CD4-positive, alpha-beta T cell treated with Interleukin-4 for 4 hours (primary cell): ENCODE measurements around the gene KAZN.

Source experiments
- DNase-seq: peaks from one replicate; pipeline ENCODE4 v3.0.0-alpha.2; 2020

The KAZN gene

DNA sequence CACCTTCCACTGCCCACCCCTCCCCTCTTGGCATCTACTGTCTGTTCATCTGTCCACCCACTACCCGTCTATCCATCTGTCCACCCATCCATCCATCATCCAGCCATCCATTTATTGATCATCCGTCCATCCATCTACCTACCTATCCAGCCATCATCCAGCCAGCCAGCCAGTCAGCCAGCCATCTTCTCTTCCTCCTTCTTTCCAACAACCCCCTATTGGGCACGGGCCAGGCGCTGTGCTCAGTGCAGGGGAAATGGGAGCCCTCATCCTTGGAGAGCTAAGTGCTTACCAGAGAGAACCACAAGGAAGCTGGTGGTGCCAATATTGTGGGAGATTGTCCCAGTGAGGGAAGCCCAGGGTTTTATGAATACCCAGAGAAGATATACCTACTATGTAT lies 503.3 kb downstream of the KAZN start:
- no peak for DNase-seq

DNA sequence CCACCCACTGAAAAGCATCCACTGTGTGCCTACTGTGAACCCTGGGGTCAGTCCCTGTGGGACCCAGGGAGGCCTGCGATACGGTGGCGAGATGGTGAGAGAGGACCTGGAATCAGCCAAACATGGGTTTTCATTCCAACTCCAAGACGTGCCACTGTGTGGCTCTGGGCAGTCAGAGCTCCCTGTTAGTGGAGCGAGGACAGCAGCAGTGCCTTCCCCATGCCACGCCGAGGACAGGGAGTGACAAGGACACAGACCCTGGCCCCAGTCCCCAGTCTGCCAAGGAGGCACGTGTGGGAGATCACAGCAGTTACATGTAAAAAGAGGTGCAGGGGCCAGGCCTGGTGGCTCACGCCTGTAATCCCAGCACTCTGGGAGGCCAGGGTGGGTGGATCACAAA lies 504.2 kb downstream of the KAZN start:
- no peak for DNase-seq

DNA sequence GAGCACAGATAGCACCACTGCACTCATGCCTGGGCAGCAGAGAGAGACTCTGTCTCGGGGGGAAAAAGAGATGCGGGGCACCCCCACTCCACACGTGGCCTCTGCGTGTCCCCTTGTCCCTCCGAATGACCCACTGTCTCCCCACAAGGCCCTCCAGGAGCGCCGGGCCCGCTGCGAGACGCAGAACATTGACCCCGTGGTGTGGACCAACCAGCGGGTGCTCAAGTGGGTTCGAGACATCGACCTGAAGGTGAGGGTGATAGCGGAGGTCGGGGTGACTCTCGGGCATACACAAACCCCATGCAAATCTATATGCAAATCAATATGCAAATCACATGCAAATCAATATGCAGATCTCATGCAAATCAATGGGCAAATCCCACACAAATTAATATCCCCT lies 504.7 kb downstream of the KAZN start:
- no peak for DNase-seq

DNA sequence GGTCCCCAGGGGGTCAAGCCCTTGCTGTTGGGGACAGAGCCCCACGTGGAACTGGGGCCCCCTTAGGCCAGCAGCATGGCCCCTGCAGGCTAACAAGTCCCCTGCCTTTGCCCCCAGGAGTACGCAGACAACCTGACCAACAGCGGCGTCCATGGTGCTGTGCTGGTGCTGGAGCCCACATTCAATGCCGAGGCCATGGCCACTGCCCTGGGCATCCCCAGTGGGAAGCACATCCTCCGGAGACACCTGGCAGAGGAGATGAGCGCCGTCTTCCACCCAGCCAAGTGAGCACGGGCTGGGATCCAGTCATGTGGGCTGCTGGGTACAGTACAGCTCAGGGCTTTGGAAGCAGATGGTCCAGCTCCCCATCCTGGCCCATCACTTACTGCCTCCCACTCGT lies 505.4 kb downstream of the KAZN start:
- DNase-seq, result no peak

DNA sequence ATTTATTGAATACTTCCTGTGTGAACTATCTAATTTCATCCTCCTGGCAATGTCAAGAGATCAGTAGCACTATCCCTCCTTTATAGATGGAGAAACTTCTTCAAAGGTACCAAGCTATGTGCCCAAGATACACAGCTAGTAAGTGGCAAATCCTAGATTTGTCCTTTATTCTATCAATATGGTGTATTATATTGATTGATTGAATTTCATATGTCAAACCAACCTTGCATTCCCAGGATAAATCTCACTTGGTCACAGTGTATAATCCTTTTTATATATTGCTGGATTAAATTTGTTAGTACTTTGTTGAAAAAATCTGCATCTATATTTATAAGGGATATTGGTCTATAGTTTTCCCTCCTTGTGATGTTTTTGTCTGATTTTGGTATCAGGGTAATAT lies 506.3 kb downstream of the KAZN start:
- DNase-seq, result no peak

DNA sequence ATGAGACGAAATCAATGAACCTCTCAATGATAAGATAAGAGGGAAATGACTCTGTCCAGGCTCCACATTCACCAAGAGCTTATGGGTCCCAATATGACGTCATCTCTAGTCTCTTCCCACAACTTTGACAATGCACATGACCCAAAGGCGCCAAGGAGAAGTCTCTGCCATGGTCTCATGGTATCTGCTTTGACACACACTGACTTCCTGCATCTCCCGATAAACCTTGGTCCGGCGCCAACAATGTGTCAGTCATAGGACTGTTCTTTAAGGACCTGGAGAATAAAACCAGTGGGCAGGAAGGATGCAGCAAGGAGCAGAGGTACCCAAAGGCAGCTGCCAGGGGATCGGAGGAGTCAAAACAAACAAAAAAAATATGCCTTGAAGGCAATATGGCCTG lies 508.1 kb downstream of the KAZN start:
- no peak for DNase-seq

DNA sequence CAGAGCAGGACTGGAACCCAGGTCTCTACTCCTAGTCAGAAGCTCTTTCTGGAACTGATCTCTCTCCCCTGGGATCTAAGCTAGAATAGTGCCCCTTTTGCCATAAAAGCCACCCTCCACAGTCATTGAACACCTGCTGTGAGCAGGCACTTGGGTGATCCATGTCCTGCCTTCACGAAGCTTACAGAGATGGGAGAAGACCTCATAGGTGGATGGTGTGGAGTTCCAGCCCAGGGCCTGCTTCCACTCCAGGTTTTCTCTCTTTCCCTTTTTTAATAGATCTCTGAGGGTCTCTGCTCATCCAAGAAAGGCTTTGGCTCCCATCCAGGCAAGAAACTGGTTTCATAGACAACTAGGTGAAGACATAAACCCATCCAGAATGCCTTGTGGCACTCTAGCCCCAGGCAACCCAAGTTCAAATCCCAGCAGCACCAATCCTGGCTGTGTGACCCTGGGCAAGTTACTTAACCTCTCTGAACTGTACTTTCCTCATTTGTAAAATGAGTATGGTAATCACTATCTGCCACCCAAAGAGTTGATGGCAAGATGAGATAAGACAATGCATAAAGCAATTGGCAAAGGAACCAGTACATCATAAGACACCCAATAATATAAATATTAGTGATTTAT lies 508.7 kb downstream of the KAZN start:
- no peak for DNase-seq

DNA sequence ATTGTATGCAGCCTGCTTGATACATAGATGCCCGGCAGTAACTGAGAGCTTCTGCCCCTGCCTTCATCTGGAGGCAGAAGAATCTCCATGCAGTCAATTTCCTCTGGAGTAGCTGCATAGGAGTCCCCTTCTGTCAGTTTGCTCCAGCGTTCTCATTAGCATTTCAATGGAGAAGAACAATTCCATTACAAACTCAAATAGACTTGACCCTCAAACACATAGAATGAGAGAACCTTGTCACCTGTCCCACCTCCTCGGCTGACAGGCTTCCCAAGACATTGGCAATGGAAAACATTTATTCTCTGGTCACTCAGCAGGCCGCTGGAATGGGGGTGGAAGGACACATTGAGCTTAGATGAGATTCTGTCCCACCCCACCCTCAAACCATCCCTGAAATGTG lies 509.4 kb downstream of the KAZN start:
- no peak for DNase-seq

DNA sequence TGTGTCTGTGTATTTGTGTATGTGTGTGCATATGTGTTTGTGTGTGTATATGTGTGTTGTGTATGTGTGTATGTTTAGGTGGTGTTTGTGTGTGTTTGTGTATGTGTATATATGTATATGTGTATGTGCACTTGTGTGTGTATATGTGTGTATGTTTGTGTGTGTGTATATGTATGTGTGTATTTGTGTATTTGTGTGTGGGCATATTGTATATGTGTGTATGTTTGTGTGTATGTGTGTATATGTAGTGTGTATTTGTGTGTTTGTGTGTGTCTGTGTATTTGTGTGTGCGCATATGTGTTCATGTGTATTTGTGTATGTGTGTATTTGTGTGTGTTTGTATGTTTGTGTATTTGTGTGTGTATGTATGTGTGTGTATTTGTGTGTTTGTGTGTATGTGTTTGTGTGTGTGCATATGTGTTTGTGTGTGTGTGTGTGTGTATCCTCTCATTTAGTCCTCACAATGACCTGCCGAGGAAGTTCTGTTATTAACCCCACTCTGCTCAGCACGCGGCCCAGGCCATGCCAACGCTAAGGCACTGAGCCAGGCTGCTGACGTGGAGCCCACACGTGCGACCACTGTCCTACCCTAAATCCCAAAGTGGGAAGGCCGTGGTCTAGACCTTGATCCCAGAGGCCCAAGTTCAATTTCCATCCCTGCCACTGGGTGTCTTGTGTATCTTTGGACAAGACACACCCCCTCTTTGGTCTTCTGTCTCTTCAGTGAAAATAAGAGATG lies 511.8 kb downstream of the KAZN start:
- DNase-seq, result no peak

DNA sequence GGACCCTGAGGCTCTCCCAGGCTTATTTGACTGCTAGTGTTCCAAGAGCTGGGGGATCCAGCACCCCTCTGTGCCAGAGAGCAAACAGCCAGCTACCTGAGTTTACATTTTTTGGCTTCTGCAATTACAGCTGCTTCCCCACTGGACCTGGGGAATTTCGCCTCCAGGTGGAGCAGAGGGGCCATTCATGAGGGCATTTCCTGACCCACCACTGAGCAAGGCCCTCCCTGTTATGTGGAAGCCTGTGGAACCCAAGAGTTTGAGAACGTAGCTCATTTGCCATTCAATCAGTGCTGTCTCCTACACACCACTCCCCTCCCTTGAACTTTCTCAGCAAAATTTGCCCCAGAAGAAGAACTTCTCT lies 512.4 kb downstream of the KAZN start:
- no peak for DNase-seq

DNA sequence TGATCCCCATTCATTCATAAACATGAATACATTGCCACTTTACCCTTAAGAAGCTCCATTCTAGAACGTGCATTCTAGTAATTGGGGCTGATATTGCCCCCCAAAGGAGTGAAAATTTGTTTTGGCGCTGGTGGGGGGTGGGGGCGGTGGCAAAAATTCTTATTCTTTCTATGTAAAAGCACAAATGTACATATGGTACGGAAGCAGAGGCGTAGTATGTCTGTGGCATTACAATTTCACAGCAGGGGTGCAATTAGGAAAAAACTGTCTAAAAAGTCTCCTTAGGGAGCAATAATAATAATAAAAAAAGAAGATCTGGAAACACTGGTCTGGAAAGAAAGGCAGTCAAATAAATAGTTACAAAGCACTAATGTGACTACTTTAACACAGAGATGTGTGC lies 514.7 kb downstream of the KAZN start:
- no peak for DNase-seq

DNA sequence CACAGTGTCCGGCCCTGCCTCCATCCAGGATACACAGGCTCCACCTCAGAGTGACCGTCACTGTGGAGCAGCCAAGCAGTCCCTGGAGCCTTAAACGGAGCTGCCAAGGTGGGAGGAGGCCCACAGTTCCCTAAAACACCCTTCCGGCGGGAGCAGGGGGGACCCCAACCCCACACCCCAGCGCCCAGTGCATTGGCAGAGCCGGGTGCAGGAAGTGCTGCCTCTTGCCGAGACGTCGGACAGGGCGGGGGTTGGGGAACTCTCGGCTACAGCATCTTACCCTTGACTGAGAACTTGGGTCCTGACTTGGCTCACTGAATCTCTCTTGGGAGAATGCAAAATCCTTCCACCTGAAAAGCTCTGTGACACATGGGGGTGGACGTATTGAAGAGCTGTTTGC lies 516.4 kb downstream of the KAZN start:
- DNase-seq, result no peak

DNA sequence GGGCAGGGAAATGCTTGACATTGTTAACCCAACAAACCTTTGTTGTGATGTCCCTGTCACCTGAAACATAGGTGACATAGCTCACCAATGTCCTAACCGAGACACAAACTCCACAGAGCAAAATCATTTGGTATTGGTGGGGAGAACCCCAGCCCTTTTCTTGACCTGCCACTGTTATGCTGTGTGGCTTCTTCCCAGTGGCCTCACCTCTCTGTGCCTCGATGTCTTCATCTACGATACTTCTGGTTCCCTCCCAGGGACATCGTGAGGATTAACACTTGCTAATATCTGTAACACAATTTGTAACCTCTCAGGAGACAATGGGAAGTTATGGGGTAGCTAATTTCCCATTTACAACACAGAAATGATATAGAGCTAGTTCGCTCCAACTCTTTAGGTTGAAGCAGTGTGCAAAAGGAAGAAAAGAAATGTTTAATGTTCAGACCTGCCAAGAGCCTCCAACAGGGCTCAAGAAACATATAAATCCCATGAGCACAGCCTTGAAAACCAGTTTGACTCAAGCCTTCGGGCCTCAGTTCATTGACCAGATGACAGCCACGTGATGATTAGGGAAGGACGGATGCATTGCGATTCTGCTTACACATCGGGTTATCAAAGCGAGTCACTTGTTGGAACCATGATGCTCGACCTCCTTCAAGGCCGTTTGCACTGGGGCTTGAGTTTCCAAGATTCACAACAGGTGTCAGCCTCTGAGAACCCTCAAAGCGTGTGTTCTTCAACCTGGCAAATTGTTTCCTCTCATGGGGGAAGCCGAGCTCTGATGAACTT lies 517.3 kb downstream of the KAZN start:
- no peak for DNase-seq

DNA sequence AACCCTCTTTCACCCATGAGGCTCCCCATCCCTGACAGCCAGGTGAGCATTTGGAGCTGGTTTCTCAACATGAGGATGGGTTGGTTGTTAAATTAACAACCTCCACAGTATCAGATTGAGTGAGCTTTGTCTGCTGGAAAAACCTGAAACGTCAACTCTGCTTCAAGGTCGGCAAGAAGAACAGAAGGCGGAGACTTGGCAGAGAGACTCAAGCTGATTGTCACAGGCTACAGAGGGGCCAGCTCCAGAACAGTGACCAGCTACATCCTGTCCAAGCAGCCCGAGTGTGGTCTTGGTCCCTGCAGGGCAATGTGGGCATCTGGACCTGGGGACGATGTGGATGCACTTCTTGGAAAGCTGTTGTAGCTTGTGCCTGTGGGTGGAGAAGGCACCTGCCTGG lies 518.5 kb downstream of the KAZN start:
- DNase-seq, result no peak

DNA sequence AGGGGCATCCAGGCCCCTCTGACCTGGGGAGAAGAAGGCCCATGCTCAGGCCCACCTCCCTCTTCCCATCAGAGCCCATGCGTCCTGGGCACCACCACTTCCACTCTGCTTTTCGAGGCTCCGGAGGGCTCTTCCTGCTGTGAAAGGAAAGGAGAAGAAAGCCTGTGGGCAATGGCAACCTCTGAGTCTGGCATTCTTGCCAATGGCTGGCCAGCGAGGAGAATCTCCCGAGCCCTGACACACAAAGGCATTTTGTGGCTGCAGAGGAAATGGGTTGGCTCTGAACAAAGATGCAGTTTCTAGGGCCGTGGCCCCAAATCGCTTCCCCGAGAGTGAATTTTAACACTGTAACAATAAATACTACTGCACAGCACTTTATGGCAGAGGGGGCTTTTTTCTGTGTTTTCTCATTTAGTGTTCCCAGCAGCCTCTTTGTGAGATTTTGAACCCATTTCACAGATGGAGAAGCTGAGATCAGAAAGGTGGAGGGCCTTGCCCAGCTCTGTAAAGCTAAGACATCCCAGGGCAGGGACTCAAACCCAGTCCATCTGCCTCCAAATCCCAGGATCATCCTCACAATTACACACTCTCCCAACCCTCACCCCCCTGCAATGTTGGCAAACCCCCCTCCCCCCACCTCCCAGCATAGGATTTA lies 519.3 kb downstream of the KAZN start:
- no peak for DNase-seq

DNA sequence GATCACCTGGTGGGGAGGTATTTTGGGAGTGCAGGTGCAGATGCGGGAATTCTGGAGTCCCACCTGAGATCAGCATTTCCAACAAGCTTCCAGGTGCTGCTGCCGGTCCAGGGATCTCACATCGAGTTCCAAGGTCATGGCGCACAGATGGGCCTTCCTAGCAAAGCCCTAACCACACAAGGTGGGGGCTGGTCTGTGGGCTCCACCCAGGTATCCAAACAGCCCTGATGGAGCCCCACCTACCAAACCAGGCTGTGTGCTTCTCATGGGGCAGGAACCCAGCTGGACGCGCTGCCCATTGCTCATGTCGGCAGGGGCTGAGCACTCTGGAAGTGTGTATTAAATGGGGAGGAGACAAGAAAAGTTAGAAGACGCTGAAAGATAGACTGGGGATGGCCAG lies 520.1 kb downstream of the KAZN start:
- DNase-seq, result no peak

DNA sequence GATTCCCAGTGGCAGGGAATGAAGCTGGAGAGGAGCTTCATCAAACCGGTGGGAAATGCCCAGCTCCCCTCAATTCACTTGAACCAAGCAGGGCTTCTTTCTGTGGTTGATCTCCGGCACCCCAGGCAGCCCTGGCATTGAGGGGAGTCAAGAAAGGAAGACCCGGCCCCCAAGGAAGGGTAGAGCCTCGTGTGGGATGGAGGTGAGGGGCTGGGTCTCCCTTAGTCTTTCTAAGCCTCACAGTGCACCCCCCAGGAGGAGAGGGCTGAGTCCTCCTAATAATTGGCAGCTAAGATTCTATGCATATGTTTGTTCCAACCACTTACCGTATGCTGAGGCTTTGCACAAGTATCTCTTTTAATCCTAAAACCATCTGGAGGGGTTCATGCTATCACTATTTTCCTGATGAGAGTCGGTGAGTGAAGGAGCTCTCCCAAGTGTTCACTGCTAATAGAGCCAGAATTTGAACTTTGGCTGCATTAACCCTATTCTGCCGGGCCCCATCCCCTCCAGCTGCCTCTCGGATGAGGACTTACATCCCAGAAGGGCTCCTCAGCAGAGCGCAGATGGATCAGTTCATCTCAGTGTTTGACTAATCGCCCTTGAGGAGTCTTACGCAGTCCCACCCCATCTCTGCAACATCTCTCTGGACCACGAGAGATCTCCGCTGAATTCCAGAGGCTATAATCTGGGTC lies 521.9 kb downstream of the KAZN start:
- no peak for DNase-seq

DNA sequence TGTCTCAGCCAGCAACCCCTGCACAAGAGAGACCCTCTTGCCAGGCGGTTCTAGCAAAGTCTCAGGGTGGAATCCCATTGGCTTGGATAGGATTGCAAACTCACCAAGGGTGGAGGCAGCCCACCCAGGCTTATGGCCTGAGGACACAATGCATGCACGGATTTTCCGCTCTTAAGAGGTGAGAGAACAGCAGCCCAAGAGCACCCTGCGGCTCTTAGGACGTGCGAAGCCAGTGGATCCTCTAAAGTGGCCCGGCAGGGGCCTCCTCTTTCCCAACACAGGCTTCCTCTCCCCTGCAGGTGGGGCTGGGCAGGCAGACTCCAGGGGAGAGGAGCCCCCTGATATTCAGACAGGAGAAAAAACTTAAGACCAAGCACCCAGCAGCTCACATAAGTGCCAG lies 523.8 kb downstream of the KAZN start:
- DNase-seq, result no peak

DNA sequence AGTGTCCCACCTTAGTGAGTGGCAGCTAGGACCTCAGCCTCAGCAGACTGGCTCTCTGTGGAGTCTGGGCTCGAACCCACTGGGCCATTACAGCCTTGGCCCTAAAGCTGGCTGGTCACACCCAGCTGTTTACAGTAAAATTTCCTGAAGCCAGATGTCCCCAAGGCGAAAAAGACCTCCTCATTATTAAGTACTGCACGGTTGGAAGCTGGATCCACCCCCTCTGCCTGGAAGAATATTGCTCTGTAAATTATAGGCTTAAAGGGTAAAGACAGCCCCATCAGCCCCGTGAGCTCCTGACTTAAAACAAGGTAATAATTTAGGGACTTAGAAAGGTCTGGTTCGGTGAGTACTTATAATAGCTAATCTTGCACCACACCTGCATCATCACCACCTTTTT lies 524.8 kb downstream of the KAZN start:
- DNase-seq, result no peak

DNA sequence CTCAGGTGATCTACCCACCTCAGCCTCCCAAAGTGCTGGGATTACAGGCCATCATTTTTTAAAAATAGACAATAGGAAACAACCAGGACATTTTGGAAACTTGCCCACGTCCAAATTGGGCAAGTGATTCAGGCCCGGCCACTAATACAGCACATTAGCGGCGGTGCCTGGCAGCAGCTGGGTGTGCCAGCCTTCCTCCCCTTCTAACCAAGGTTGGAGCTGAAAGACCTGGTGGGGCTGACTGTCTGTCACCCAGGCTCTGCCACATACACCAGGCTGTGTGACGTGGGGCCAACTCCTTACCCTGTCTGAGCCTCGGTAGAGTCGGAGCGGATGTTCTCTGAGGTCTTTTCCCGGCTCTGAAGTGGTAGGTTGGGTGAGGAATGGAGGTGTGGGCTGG lies 525.4 kb downstream of the KAZN start:
- DNase-seq, result no peak

DNA sequence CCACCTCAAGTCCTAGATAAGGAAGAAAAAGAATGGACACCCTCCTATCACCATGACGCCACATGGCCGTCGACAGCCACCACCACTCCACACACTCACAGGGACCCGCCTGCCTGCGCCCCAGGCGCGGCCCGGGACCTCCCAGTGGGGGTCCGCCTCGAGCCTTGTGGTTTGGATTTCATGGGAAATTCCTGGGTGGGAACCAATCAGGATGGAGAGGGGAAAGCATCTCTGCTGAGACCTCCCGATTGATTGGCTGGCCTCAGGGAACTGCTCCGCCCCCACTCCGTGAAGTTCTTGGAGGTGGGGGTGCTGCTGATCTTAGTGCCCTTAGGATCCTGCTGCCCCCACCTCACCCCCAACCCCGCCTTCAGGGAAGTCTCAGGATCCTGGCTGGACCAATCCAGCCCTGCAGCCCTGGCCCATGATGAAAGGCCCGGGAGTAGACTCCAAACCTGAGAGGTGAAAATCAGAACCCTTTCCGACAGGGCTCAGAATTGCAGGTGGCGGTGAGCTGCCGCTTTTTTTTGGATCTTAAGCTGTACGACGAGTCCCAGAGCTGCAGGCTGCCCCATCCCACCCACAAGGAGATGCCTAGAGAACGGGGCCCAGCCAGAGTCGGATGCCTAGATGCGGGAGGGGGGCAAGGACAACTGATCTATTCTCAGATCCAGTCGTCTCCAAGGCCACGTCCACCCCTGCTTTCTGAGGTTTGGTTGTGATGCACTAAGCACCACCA lies 526.0 kb downstream of the KAZN start:
- no peak for DNase-seq

DNA sequence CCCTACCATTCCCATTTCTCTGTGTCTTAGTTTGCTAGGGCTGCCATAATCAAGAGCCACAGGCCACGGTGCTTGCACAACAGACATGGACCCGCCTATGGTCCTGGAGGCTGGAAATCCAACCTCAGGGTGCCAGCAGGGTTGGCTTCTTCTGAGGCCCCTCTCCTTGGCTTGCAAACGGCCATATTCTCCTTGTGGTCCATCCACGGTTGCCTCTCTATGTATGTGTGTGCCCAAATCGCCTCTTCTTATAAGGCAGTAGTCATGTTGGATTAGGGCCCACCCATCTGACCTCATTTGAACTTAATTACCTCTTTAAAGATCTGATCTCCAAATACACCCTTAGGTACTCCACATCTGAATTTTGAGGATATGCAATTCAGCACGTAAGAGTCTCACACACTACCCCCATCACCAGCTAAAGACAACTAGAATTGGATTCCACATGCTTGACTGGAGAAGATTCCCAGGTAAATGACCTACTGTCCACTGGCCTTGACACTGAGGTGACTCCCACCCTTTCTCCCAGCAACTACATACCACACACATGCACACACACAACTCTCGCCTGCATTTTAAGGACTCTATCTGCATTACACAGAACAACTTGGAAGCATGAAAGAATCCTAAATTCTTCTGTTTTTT lies 526.7 kb downstream of the KAZN start:
- DNase-seq, result no peak
